ENCODE measurements around the gene MPHOSPH9.

Gene MPHOSPH9

DNA sequence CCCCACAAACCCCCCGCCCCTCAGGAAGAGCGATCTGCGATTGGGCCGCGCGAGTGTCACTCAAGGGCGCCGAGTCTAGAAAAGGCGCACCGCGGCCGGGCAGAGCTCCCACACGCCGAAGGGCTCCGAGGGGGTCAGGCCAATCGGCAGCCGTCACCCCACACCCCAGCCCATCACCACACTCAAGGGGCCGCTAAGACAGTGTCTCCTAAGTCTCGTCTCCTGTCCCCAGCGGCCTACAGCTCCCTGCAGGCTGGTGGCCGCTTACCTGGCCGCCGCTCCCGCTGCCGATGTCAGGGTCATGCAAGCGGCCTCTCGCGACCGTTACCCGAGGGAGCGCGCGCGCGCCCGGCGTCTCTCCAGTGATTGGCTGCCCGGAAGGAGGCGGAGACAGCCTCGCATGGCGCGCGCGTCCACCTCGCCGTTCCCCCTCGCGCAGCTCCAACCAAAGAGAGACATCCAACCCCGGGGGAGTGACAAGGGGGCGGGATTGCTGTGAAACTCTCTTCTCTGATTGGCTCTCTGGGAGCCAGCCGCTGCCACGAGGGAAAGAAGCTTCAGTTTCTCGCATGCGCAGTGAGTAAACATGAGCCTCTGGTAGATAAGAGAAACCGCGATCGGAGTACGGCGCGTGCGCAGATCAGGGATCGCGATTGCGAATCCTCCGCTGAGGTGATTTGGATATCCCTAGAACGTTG lies at the start of gene MPHOSPH9, which contains the start of gene MTRFR:
MPHOSPH9 (minus strand) TSS at position 335 of the 698 bp plus-strand sequence. CDS start 2,777 bp downstream, outside the sequence.
MTRFR (plus strand) TSS at position 630 of the 698 bp plus-strand sequence. CDS start 20,239 bp downstream, outside the sequence.
- peak; percentile 99 to 100 for DNase-seq

- DNase-seq, result no peak
These were observed 49.2 kb upstream of the MPHOSPH9 start for GRCh38 chr12:123282111-123282510.

DNA sequence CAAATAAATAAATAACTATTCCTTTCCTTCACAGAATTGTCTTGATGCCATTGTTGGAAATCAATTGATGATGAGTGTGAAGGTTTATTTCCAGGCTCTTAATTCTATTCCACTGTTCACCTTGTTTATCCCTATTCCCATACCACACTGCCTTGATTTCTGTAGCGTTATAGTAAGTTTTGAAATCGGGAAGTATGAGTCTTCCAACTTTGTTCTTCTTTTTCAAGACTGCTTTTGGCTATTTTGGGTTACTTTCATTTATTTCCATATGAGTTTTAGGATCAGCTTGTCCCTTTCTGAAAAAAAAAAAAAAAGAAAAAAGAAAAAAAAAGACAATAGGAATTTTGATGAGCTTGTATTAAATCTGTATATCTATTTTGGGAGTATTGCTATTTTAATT lies 48.0 kb upstream of the MPHOSPH9 start:
- no peak for DNase-seq

DNA sequence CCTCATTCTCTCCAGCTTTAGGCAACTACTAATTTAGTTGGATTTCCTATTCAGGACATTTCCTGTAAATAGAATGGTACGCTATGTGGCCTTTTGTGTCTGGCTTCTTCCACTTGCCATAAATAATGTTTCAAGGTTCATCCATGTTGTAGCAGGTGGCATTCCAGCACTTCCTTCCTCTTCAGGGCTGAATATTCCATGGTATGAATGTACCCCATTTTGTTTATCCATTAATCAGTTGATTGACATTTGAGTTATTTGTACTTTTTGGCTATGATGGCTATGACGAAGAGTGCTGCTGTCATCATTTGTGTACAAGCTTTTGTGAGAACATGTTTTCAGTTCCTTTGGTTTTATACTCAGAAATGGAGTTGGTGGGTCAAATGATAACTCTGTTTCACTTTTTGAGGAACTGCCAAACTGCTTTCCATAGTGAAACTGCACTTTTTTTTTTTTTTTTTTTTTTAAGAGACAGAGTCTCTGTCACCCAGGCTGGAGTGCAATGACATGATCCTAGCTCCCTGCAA lies 45.2 kb upstream of the MPHOSPH9 start:
- DNase-seq, result no peak

GRCh38 chr12:123273166-123273565 lies 40.2 kb upstream of the MPHOSPH9 start:
- DNase-seq, result no peak

DNA sequence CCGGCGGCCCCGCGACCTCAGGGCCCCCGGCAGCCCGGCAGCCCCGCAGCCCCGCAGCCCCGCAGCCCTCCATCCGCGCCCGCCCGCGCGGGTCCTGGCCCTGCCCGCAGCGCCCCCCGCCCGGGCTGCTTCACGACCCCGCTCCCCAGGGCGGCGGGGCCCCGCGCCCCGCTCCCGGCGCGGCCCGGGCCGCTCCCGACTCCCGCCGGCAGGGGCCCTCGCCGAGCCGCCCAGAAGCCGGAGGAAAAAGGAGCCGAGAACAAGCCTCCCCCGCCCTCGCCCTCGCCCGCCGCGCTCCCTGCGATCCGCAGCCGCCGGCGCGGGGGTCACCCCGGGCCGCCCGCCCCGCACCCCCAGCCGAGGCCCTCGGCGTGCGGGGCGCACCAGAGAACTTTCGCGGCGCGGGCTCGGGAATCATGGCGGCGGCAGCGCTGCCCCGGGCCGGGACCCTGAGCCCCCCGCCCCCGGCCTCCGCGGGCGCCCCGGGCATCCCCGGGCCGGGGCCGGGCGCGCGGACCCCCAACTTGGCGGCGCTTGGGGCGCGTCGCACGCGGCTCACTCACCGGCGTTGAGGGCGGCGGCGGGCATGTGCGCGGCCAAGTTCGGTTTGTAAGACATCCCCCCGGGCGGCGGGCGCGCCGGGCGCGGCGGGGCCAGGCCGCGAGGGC lies 38.2 kb upstream of the MPHOSPH9 start:
- peak in 1 of 2 experiments; percentile 81 for DNase-seq

- peak; percentile 63 to 69 for DNase-seq
These were observed 37.5 kb upstream of the MPHOSPH9 start for GRCh38 chr12:123270214-123271000.

DNA sequence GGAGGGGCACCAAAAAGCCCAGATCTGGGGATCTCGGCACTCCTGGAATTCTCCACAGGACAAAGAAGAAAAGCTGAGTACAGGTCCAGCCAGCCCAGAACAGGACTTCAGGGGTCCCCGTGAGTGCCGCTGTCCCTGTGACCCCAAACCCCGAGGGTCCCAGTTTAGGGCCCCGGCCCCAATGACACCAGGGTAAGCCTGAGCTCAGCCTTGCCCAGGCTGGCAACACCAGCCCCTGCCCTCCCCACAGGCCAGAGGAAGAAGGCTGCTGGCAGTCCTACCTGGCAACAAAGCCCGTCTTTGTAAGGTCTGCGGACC lies 36.9 kb upstream of the MPHOSPH9 start:
- DNase-seq, result no peak

- peak; percentile 79 to 87 for DNase-seq
These were observed 36.5 kb upstream of the MPHOSPH9 start for GRCh38 chr12:123269395-123269892.

- DNase-seq, result no peak
These were observed 35.9 kb upstream of the MPHOSPH9 start for GRCh38 chr12:123268850-123269249.

DNA sequence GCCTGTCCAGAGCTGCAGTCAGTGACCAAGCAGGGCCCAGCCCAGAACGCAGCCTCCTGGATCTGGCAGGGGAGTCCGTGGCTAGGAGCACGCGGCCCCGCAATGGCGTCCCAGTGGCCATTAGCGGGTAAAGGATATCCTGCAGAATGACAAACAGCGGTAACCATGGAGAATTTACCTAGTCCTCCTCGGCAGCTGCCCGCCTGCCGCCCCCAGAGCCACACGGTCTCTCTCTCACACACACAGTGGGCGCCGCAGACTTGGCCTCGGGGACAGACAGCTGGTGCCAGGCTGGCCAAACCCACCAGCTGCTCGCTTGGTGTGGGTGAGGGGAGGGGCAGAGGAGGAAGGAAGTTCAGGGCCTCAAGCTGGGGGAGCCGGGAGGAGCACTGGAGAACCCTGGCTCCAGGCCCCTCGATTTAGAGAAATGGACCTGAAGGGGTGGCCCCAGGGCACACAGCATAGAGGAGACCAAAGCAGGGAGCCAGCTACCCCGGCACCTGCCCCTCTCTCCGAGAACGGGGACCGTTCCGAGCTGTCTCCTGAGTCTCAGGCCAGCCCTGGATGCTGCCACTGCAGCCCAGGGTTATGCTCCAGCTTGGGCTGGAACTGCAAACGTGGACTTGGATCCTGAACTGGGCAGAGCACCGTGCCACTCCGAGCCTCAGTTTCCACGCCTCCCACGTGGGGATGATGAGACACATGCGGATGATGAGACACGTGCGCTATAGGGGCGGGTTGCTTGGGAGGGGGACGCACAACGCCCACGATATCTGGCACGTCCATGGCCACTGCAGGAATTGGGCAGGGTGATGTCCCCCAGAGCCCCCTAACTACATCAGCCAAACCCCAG lies 35.3 kb upstream of the MPHOSPH9 start:
- peak; percentile 35 to 69 for DNase-seq

DNA sequence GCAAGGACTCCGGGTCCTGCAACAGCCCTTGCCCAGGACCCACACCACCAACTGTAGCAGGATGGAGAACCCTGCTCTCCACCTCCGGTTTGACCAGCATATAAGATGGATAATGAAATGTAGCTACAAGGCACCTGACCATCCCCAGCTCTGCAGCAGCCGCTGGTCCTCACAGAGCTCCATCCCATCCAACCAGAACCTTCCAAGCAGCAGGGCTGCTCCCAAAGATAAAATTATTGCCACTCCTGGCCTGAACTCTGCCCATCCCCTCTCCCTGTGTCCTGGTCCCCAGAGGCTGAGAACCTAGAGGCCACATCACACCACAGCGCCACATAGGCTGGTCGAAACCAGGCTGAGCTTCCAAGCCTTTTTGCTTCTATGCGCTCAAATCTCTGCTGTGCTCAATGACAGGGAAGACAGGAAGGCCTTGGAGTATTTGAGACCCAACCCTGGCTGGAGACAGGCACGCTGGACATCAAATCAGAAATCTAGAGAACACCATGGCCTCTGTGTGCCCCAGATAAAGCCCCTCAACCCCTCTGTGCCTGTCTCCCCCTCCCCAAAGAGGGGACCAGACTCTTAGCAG lies 34.5 kb upstream of the MPHOSPH9 start:
- DNase-seq, result no peak

DNA sequence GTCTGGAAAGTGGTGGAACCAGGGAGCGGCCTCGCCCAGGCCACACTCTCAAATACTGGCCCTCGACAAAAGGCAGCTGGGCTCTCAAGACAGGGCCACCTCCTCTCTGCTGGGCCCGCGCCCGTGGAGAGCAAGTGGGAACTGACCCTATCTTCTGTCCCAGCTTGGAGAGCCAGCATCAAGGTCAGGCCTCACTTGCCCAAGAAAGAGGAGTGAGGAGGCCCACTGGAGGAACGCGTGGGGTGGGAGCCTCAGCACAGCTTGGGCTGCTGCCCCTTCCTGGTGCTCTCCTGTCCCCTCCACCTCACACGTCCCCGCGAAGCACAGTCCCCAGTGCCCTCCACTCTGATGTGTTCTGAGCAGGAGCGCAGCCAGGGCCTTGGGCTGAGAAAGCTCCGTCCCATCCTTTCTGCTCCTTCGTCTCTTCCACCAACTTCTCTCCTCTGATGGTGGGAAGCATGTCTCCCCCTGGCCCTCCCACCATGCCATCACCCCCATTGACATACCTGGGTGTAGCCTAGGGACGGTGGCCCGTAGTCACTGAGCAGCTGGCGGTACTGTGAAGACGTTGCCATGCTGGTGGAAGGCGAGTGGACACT lies 33.8 kb upstream of the MPHOSPH9 start:
- DNase-seq, result no peak

DNA sequence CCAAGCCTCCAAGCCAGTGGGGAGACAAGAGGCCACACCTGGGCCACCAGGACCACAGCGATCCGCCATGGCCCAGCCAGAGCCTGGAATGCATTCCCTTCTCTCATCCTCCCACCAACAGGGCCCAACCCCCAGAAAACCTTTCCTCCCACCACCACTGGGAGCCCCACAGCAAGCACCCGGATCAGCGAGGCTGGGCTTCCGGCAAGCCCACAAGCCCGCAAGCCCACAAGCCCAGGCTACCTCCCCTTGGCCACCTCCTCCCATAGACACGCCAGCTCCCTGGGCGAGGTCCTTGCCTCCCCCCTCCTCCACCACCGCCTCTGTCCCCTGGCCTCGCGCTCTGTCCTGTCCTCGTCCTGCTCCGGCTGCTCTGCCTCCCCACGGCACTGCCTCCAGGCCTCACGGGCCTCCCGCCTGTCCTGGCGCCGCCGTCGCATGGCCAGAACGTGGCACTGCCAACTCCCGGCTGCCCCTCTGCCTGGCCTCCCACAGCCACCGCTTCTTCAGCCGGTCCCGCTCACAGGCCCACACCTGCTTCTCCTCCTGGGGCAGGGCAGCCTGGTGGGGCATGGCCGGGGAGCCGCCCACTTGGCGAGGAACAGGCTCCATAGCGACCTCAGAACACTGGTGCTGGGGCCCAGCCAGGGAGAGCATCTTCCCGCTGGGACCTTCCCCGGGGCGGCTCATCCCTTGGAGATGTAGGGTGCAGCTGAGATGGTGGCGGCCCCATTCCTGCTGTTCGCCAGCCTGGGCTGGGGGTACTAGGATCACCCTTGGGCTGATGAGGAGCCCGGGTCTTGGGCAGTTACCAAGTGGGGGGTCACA lies 33.1 kb upstream of the MPHOSPH9 start:
- DNase-seq, result no peak

DNA sequence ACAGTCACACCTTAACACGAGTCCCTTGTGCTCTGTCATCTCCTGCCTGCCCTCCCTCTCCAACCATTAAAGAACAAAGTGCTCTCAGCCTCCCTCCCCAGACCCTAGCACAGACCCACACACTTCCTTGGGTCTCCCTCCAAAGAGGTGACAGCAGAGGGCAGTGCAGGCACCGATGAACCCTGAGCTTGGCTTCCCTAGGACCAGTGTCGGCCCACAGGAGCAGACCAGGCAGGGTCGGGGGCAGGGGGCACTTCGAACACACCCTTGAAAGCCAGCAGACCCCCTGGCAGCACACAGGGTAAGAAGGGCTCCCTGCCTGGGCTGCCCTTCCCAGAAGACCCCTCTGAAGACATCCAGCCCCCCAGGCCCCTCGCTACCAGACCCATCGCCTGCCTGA lies 31.7 kb upstream of the MPHOSPH9 start:
- no peak for DNase-seq

DNA sequence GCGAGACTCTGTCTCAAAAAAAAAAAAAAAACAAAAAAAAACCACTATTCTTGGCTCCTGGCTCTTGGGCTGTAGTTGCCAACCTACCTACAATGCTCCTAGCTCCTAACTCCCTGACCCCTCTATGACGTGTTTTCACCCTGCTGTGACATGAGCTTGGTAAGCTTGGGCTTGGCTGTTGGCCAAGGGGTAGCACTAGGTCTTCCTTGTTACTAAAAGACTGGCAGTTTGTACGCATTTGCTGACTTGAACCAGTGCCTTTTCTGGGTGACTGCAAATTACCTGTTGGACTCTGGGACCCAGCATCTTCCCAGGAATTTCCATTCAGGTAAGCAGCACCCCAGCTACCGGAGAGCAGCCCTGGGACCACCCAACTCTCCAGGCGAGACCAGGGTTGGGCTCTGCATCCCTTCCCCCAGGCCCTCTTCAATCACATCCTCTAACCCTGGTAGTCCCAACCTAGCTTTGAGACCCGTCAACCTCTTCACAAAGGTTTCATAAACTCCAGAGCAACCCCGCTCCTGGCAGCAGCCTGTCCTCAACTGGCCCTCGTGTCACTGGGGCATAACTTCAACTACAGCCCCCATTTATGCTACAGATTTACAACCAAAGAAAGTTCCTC lies 30.4 kb upstream of the MPHOSPH9 start:
- no peak for DNase-seq

- DNase-seq, result no peak
These were observed 28.3 kb upstream of the MPHOSPH9 start for GRCh38 chr12:123261196-123261595.

DNA sequence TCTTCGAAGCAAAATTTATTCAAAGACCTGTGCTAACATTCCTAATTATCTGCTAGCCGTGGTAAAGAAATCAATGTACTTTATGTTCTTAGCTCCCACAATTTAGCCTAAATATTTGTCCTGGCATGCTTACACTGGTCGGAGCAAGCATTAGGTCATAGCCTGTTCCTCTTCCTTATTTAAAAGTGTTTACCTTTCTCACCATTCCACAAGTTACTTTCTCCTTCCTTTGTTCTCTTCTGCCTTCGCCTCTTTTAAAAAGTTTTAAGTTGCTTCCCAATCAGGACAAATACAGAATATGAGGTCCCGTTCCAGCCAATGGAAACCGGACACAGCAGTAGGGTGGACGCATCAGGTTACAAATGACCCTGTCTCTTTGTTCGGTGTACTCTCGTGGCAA lies 27.1 kb upstream of the MPHOSPH9 start:
- DNase-seq, result no peak

- DNase-seq, result no peak
These were observed 25.7 kb upstream of the MPHOSPH9 start for GRCh38 chr12:123258593-123258992.

DNA sequence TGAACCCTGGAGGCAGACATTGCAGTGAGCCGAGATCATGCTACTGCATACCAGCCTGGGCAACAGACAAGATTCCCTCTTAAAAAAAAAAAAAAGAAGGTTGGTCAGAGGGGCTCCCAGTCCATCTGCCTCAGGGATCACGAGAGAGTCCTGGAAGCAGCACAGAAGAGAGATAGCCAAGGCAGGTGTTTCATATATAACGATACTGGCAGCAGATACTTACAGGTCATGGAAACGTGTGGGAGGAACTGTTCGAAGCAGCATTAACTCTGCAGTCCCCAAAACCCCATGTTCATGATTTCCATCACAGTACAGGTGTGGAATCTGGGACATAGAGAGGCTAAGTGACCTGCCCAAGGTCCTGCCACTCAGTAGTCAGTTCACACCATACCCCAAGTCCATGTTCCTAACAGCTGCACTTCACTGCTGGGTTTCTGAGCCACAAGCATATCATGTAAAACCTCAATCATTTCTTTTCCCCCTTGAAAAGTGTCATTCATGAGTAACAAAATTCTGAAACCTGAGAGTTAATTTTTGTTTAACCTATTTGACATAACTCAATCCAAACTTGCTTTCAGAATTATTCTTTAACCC lies 22.0 kb upstream of the MPHOSPH9 start:
- DNase-seq, result no peak
